Measurements from ENCODE around the gene ZNF792. TPM values are rescaled to one million over a fixed set of nuclear protein-coding genes. Genes with fewer than 3 reads are reported as not detected.

Gene ZNF792
- total and polyA plus RNA-seq, 4 experiments from 2014 or later, result 10.1 to 34.7 (median 28.9) TPM

DNA sequence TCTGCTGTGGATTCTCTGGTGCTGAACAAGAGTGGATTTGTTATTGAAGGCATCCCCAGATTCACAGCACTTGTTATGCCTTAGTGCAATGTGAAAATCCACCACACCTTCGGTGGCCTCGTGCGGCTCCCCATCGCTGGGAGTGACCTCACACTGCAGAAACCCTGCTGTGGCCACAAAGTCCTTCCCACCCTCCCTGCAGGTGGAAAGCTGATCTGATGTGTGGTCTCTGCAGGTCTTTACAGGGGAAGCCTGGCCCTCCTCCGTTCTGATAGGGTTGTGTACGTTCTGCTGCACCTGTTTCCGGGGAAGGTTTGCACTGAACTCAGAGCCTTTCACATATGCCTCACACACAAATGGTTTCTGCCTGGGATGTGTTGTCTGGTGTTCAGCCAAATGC is 5.0 kb downstream of the ZNF792 start:
- POLR2A ChIA-PET (ENCODE audit: partially characterized antibody), result no interaction called here
- Histone ChIP-seq H3K27me3 (ENCODE audit: insufficient read depth, low read length) (no peaks in the 10 kb centered on the region), H3K4me1 (ENCODE audit: insufficient read depth, low read length) (peaks cover 18% of the 10 kb centered on the region), H3K36me3 (ENCODE audit: insufficient read depth, low read length) (peaks cover 54% of the 10 kb centered on the region), H3K4me3 (ENCODE audit: low read length in 2 of 2) (peak overlapping the region in 1 of 2 donors; percentile 5), H3K9me3 (ENCODE audit: control insufficient read depth in 1 of 2, low read length in 2 of 2) (peaks cover 52 to 73% of the 10 kb centered on the region in 2 donors), H3K27ac (ENCODE audit: low read depth, low read length) (no peak overlapping the region)
- H3K27me3 Mint-ChIP-seq, result no peaks in the 10 kb centered on the region
- H3K27ac Mint-ChIP-seq, result no peak overlapping the region
- peak overlapping the region in 1 of 8 donors; percentile 38 for H3K4me3 Mint-ChIP-seq
- CTCF ChIA-PET (ENCODE audit: partially characterized antibody), result no interaction called here
- H3K4me1 Mint-ChIP-seq, result peaks cover 18 to 28% (median 22%) of the 10 kb centered on the region in 4 donors
- H3K9me3 Mint-ChIP-seq, result peaks cover 8 to 92% (median 89%) of the 10 kb centered on the region in 8 donors
- no peak for DNase-seq
- intact Hi-C loops (cut with micrococcal nuclease), result no loop called here
- H3K36me3 Mint-ChIP-seq, result peaks cover 81 to 84% of the 10 kb centered on the region in 2 donors

DNA sequence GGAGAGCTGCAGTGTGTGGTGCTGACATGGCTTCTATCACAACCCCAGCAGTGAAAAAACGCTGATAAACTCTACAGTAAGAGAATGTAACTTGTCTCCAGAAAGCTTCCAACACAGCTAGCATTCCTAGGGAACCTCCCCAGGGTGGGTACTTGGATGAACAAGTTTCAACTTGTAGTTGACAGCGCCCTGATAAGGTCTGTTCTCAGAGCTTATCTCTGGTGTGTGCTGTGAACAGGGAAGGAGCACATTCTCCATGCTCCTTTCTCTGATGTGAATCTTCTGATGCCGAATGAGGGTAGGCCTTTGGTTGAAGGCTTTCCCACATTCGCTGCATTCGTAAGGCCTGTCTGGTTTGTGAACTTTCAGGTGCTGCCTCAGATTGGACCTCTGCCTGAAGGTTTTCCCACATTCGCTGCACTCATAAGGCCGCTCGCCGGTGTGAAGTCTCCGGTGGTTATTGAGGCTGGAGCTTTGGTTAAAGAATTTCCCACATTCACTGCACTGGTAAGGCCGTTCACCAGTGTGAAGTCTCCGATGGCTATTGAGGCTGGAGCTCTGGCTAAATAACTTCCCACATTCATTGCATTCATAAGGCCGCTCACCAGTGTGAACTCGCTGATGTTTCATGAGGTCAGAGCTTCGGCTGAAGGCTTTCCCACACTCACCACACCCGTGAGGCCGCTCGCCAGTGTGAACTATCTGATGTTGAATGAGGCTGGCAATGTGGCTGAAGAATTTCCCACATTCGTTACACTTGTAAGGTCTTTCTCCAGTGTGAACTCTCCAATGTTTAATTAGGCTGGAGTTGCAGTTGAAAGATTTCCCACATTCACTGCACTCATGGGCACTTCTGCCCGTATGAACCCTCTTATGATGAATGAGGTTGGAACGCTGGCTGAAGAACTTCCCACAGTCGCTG is 5.9 kb downstream of the ZNF792 start:
- H3K9me3 ChIP-seq (ENCODE audit: control insufficient read depth in 1 of 2, low read length in 2 of 2), result peaks cover 52 to 80% of the 10 kb centered on the region in 2 donors
- H3K4me3 ChIP-seq (ENCODE audit: low read length in 2 of 2), result no peak overlapping the region
- Mint-ChIP-seq H3K4me3 (no peak overlapping the region), H3K27me3 (no peaks in the 10 kb centered on the region), H3K36me3 (peaks cover 88 to 90% of the 10 kb centered on the region in 2 donors), H3K4me1 (peaks cover 17 to 25% (median 20%) of the 10 kb centered on the region in 4 donors), H3K27ac (peak overlapping the region in 1 of 7 donors; percentile 70), H3K9me3 (peaks cover 9 to 99% (median 96%) of the 10 kb centered on the region in 8 donors)
- POLR2A ChIA-PET (ENCODE audit: partially characterized antibody), result interaction anchor here (0.8 to 1.4 kb wide), 3 partner anchors 15 to 56 kb away, joined by 3 to 6 read pairs (median 3); partner anchors contain the start of gene ZNF30
- no peak for DNase-seq
- H3K4me1 ChIP-seq (ENCODE audit: insufficient read depth, low read length), result peaks cover 18% of the 10 kb centered on the region
- no peak overlapping the region for H3K27ac ChIP-seq (ENCODE audit: low read depth, low read length)
- CTCF ChIA-PET (ENCODE audit: partially characterized antibody), result interaction anchor here (1.3 kb wide), 1 partner anchor 9 kb away, joined by 4 read pairs; no protein-coding TSS in a partner anchor
- intact Hi-C loops (cut with micrococcal nuclease), result no loop called here
- peaks cover 54% of the 10 kb centered on the region for H3K36me3 ChIP-seq (ENCODE audit: insufficient read depth, low read length)
- no peaks in the 10 kb centered on the region for H3K27me3 ChIP-seq (ENCODE audit: insufficient read depth, low read length)

DNA sequence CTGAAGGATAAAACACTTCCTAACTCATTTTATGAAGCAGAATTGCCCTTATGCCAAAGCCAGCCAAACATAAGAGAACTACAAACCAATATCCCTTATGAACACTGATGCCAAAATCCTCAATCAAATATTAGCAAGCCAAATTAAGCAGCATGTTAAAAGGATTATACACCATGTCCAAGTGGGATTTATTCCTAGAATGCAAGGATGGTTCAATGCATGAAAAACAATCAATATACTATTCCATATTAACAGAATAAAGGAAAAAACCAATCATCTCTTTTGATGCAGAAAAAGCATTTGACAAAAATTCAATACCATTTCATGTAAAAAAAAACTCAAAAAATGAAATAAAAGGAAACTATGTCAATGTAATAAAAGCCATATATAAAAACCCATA is 10.9 kb downstream of the ZNF792 start:
- Mint-ChIP-seq H3K4me3 (peak overlapping the region in 2 of 8 donors; percentile 33 to 41), H3K27me3 (no peaks in the 10 kb centered on the region), H3K9me3 (peaks cover 5 to 96% (median 90%) of the 10 kb centered on the region in 8 donors), H3K4me1 (no peaks in the 10 kb centered on the region), H3K27ac (no peak overlapping the region), H3K36me3 (peaks cover 76 to 82% of the 10 kb centered on the region in 2 donors)
- H3K27me3 ChIP-seq (ENCODE audit: insufficient read depth, low read length), result no peaks in the 10 kb centered on the region
- ChIA-PET POLR2A (ENCODE audit: partially characterized antibody) (interaction anchor here (1.0 kb wide), 1 partner anchor 11 kb away, joined by 4 read pairs; the partner anchor contains the start of gene ZNF792), CTCF (ENCODE audit: partially characterized antibody) (interaction anchor here (1.1 kb wide), 1 partner anchor 26 kb away, joined by 3 read pairs; the partner anchor contains the start of gene ZNF30)
- no peaks in the 10 kb centered on the region for H3K4me1 ChIP-seq (ENCODE audit: insufficient read depth, low read length)
- intact Hi-C loops (cut with micrococcal nuclease), result no loop called here
- H3K36me3 ChIP-seq (ENCODE audit: insufficient read depth, low read length), result peaks cover 13% of the 10 kb centered on the region
- peaks cover 17 to 41% of the 10 kb centered on the region in 2 donors for H3K9me3 ChIP-seq (ENCODE audit: control insufficient read depth in 1 of 2, low read length in 2 of 2)
- H3K4me3 ChIP-seq (ENCODE audit: low read length in 2 of 2), result no peak overlapping the region
- H3K27ac ChIP-seq (ENCODE audit: low read depth, low read length), result no peak overlapping the region
- DNase-seq, result no peak

DNA sequence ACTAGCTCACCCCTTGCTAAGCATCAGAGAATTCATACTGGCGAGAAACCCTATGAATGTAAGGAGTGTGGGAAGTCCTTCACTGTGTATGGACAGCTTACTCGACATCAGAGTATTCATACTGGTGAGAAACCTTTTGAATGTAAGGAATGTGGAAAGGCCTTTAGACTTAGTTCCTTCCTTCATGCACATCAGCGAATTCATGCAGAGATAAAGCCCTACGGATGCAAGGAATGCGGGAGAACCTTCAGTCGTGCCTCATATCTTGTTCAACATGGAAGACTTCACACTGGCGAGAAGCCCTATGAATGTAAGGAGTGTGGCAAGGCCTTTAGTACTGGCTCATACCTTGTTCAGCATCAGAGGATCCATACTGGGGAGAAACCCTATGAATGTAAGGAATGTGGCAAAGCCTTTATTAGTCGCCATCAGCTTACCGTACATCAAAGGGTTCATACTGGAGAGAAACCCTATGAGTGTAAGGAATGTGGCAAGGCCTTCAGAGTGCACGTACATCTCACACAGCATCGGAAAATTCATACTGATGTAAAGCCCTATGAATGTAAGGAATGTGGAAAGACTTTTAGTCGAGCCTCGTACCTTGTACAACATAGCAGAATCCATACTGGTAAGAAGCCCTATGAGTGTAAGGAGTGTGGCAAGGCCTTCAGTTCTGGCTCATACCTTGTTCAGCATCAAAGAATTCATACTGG is 20.0 kb downstream of the ZNF792 start:
- H3K36me3 Mint-ChIP-seq, result peaks cover 61 to 63% of the 10 kb centered on the region in 2 donors
- no peaks in the 10 kb centered on the region for H3K27me3 Mint-ChIP-seq
- Histone ChIP-seq H3K36me3 (ENCODE audit: insufficient read depth, low read length) (peaks cover 9% of the 10 kb centered on the region), H3K4me1 (ENCODE audit: insufficient read depth, low read length) (no peaks in the 10 kb centered on the region), H3K27ac (ENCODE audit: low read depth, low read length) (no peak overlapping the region), H3K27me3 (ENCODE audit: insufficient read depth, low read length) (no peaks in the 10 kb centered on the region), H3K4me3 (ENCODE audit: low read length in 2 of 2) (no peak overlapping the region), H3K9me3 (ENCODE audit: control insufficient read depth in 1 of 2, low read length in 2 of 2) (peaks cover 7 to 36% of the 10 kb centered on the region in 2 donors)
- H3K9me3 Mint-ChIP-seq, result peaks cover 6 to 92% (median 80%) of the 10 kb centered on the region in 8 donors
- intact Hi-C loops (cut with micrococcal nuclease), result no loop called here
- H3K4me1 Mint-ChIP-seq, result peaks cover 0 to 1% (median 0%) of the 10 kb centered on the region in 4 donors
- no peak for DNase-seq
- H3K4me3 Mint-ChIP-seq, result no peak overlapping the region
- no peak overlapping the region for H3K27ac Mint-ChIP-seq
- ChIA-PET POLR2A (ENCODE audit: partially characterized antibody) (interaction anchor here (1.0 to 2.4 kb wide), 2 partner anchors 14 to 19 kb away, joined by 3 to 9 read pairs; no protein-coding TSS in a partner anchor), CTCF (ENCODE audit: partially characterized antibody) (no interaction called here)

- Histone ChIP-seq H3K9me3 (ENCODE audit: control insufficient read depth in 1 of 2, low read length in 2 of 2) (peaks cover 7 to 8% of the 10 kb centered on the region in 2 donors), H3K4me3 (ENCODE audit: low read length in 2 of 2) (no peak overlapping the region), H3K4me1 (ENCODE audit: insufficient read depth, low read length) (no peaks in the 10 kb centered on the region), H3K27ac (ENCODE audit: low read depth, low read length) (no peak overlapping the region), H3K36me3 (ENCODE audit: insufficient read depth, low read length) (peaks cover 6% of the 10 kb centered on the region), H3K27me3 (ENCODE audit: insufficient read depth, low read length) (no peaks in the 10 kb centered on the region)
- POLR2A ChIA-PET (ENCODE audit: partially characterized antibody), result no interaction called here
- Mint-ChIP-seq H3K27ac (no peak overlapping the region), H3K4me1 (peaks cover 0 to 1% (median 0%) of the 10 kb centered on the region in 4 donors), H3K36me3 (peaks cover 63 to 74% of the 10 kb centered on the region in 2 donors), H3K27me3 (no peaks in the 10 kb centered on the region), H3K4me3 (no peak overlapping the region), H3K9me3 (peaks cover 0 to 59% (median 45%) of the 10 kb centered on the region in 8 donors)
- no peak for DNase-seq
- intact Hi-C loops (cut with micrococcal nuclease), result no loop called here
- CTCF ChIA-PET (ENCODE audit: partially characterized antibody), result no interaction called here
These were observed 25.1 kb downstream of the ZNF792 start for GRCh38 chr19:34938886-34939285.

DNA sequence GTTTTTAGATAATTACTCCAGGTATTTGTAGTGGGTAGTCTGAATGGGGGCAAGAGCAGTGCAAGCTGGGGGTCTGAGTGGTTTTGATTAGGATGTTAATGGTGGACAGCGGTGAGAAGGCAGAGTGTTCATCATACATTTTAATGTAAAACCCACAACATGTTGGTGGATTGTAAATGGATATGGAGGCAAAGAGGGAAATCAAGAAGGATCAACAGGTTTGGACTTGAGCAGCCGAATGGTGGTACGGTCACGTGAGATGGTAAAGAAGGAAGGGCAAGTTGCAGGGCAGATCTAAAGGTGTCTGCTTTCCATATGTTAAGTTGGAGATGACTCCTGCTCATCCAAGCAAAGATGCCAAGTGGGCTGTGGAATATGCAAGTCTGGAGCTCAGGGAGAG is 27.8 kb downstream of the ZNF792 start:
- no peak for DNase-seq
- ChIA-PET POLR2A (ENCODE audit: partially characterized antibody) (interaction anchor here (1.0 kb wide), 1 partner anchor 9 kb away, joined by 5 read pairs; the partner anchor contains the start of gene ZNF30), CTCF (ENCODE audit: partially characterized antibody) (no interaction called here)
- Mint-ChIP-seq H3K27me3 (no peaks in the 10 kb centered on the region), H3K36me3 (peaks cover 57 to 65% of the 10 kb centered on the region in 2 donors), H3K27ac (no peak overlapping the region), H3K4me1 (peaks cover 0 to 1% (median 0%) of the 10 kb centered on the region in 4 donors), H3K4me3 (no peak overlapping the region), H3K9me3 (peaks cover 0 to 33% (median 20%) of the 10 kb centered on the region in 8 donors)
- Histone ChIP-seq H3K9me3 (ENCODE audit: control insufficient read depth in 1 of 2, low read length in 2 of 2) (no peaks in the 10 kb centered on the region), H3K27me3 (ENCODE audit: insufficient read depth, low read length) (no peaks in the 10 kb centered on the region), H3K36me3 (ENCODE audit: insufficient read depth, low read length) (peaks cover 6% of the 10 kb centered on the region), H3K4me3 (ENCODE audit: low read length in 2 of 2) (no peak overlapping the region), H3K27ac (ENCODE audit: low read depth, low read length) (no peak overlapping the region), H3K4me1 (ENCODE audit: insufficient read depth, low read length) (no peaks in the 10 kb centered on the region)
- intact Hi-C loops (cut with micrococcal nuclease), result no loop called here

Measured in CD4-positive, alpha-beta memory T cell (primary cell).